Liver (tissue), 9 donors: ENCODE data around the gene RAB12. TPM values are rescaled to one million over a fixed set of nuclear protein-coding genes. Genes with fewer than 3 reads are reported as not detected.

Experiments
- DNase-seq: peaks from one replicate; pipeline ENCODE4 v3.0.0-alpha.2; 2017; ENCODE audit warnings: low spot score
- H3K27ac ChIP-seq, 2 donors: one replicate each; pipeline ENCODE4 v1.7.0; 2013; ENCODE audit warnings: inconsistent platforms in 2 of 2, low read length in 2 of 2, control low read depth in 1 of 2, low read depth in 1 of 2, mild to moderate bottlenecking in 1 of 2
- H3K27me3 ChIP-seq, 4 donors: one replicate each; pipeline versions ENCODE4 v1.6.1 to v1.7.0; 2013; ENCODE audit warnings: low read length in 3 of 4, inconsistent platforms in 1 of 4, mild to moderate bottlenecking in 1 of 4, moderate library complexity in 1 of 4; ENCODE audit not compliant: control insufficient read depth in 4 of 4, insufficient read depth in 4 of 4
- H3K36me3 ChIP-seq, 4 donors: one replicate each; pipeline versions ENCODE4 v1.6.1 to v1.7.0; 2013; ENCODE audit warnings: low read length in 3 of 4, mild to moderate bottlenecking in 3 of 4, low read depth in 1 of 4, moderate library complexity in 1 of 4; ENCODE audit not compliant: control insufficient read depth in 4 of 4, insufficient read depth in 3 of 4
- H3K4me1 ChIP-seq, 4 donors: one replicate each; pipeline versions ENCODE4 v1.6.1 to v1.7.0; 2013; ENCODE audit warnings: low read length in 3 of 4, mild to moderate bottlenecking in 3 of 4, moderate library complexity in 1 of 4; ENCODE audit not compliant: control insufficient read depth in 4 of 4, insufficient read depth in 4 of 4
- H3K4me3 ChIP-seq, 3 donors: one replicate each; pipeline versions ENCODE4 v1.6.1 to v1.7.0; 2013; ENCODE audit warnings: low read length in 3 of 3, control low read depth in 1 of 3, low read depth in 1 of 3, mild to moderate bottlenecking in 1 of 3
- H3K9ac ChIP-seq, 2 donors: one replicate each; pipeline ENCODE4 v1.7.0; 2013; ENCODE audit warnings: low read length in 2 of 2, mild to moderate bottlenecking in 2 of 2, moderate library complexity in 2 of 2, control low read depth in 1 of 2, low read depth in 1 of 2
- H3K9me3 ChIP-seq, 4 donors: one replicate each; pipeline versions ENCODE4 v1.6.1 to v1.7.0; 2013; ENCODE audit warnings: low read length in 3 of 4; ENCODE audit not compliant: control insufficient read depth in 4 of 4
- EGR1 ChIP-seq, 2 donors: IDR thresholded peaks; 2 replicates each; pipeline ENCODE4 v1.6.1; 2016 to 2018; ENCODE audit warnings: antibody characterized with exemption in 2 of 2, low read depth in 2 of 2
- FOXA2 ChIP-seq: IDR thresholded peaks from 2 replicates; pipeline ENCODE4 v1.6.1; 2016; ENCODE audit warnings: antibody characterized with exemption
- GABPA ChIP-seq, 2 donors: IDR thresholded peaks in 1 of 2; conservative IDR thresholded peaks in 1 of 2; 2 replicates each; pipeline ENCODE4 v1.6.1; 2016; ENCODE audit warnings: antibody characterized with exemption in 2 of 2, mild to moderate bottlenecking in 1 of 2, moderate library complexity in 1 of 2
- HNF4G ChIP-seq: IDR thresholded peaks from 2 replicates; pipeline ENCODE4 v1.6.1; 2016; ENCODE audit warnings: antibody characterized with exemption
- JUND ChIP-seq, 2 donors: IDR thresholded peaks; 2 replicates each; pipeline ENCODE4 v1.6.1; 2016; ENCODE audit warnings: antibody characterized with exemption in 2 of 2
- NR2F2 ChIP-seq: IDR thresholded peaks from 2 replicates; pipeline ENCODE4 v1.6.1; 2016; ENCODE audit warnings: antibody characterized with exemption
- RXRA ChIP-seq, 2 donors: IDR thresholded peaks; 2 replicates each; pipeline ENCODE4 v1.6.1; 2017 to 2018; ENCODE audit warnings: antibody characterized with exemption in 2 of 2, mild to moderate bottlenecking in 1 of 2
- SP1 ChIP-seq: IDR thresholded peaks from 2 replicates; pipeline ENCODE4 v1.6.1; 2018; ENCODE audit warnings: antibody characterized with exemption, mild to moderate bottlenecking
- TAF1 ChIP-seq: conservative IDR thresholded peaks from 2 replicates; pipeline ENCODE4 v1.6.1; 2016; ENCODE audit warnings: antibody characterized with exemption, mild to moderate bottlenecking
- WGBS: extraction: QIAGEN DNeasy Blood & Tissue Kit; methylation state at CpG from one replicate; pipeline ENCODE4 v1.1.7; 2013; 5-methylcytosine and 5-hydroxymethylcytosine counted together
- polyA plus RNA-seq, 2 donors: library from polyadenylated mRNA; stranded (reverse) in 1 of 2; unstranded in 1 of 2; fragments of 200-250 nt in 1 of 2; fragments of >200 nt in 1 of 2; fragmentation: Nextera tagmentation in 1 of 2; extraction: Ambion mirVana in 1 of 2; gene quantifications; one replicate each; pipeline versions ENCODE4 v1.2.1 to v1.2.3, GENCODE V29; 2013 to 2015
- total RNA-seq, 2 donors: library from RNA; depleted of rRNA; stranded (reverse); fragments of >200 nt; gene quantifications; one replicate each; pipeline ENCODE4 v1.2.3, GENCODE V29; 2014
- TF ChIP-seq, protein P1 (sequence below): fragments of 150-350 bp; IDR thresholded peaks from 2 replicates; pipeline ENCODE4 v1.5.1; 2017; ENCODE audit warnings: improper control_type of control experiment, low read depth, low read length; ENCODE audit not compliant: missing input control
- TF ChIP-seq, protein P2 (sequence below): IDR thresholded peaks from 2 replicates; pipeline ENCODE4 v1.6.1; 2016; ENCODE audit warnings: antibody characterized with exemption
- donor health status: healthy.
- donor health status: healthy.
- donor health status: healthy.
- donor health status: healthy.
- donor health status: healthy.

RAB12 gene
- total and polyA plus RNA-seq, 4 donors: 5.0 to 25.9 (median 14.9) TPM

- no peak overlapping the region for H3K4me3 ChIP-seq
- no peaks in the 10 kb centered on the region for H3K9me3 ChIP-seq
- WGBS: 96% methylated on average over 6 of the region's 6 CpGs
- no peaks in the 10 kb centered on the region for H3K27me3 ChIP-seq
- TF ChIP-seq HNF4G (no peak), EGR1 (IDR thresholded peaks at IDR 0.05; ENCODE audit: low read depth in 2 of 2) (no peak), JUND (IDR thresholded peaks at IDR 0.05) (no peak), SP1 (no peak)
- TF ChIP-seq, protein P1, sequence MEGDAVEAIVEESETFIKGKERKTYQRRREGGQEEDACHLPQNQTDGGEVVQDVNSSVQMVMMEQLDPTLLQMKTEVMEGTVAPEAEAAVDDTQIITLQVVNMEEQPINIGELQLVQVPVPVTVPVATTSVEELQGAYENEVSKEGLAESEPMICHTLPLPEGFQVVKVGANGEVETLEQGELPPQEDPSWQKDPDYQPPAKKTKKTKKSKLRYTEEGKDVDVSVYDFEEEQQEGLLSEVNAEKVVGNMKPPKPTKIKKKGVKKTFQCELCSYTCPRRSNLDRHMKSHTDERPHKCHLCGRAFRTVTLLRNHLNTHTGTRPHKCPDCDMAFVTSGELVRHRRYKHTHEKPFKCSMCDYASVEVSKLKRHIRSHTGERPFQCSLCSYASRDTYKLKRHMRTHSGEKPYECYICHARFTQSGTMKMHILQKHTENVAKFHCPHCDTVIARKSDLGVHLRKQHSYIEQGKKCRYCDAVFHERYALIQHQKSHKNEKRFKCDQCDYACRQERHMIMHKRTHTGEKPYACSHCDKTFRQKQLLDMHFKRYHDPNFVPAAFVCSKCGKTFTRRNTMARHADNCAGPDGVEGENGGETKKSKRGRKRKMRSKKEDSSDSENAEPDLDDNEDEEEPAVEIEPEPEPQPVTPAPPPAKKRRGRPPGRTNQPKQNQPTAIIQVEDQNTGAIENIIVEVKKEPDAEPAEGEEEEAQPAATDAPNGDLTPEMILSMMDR: no peak
- DNase-seq: no peak
- peaks cover 8 to 54% (median 37%) of the 10 kb centered on the region in 4 donors for H3K36me3 ChIP-seq
- H3K27ac ChIP-seq: no peak overlapping the region
- H3K9ac ChIP-seq: no peak overlapping the region
- H3K4me1 ChIP-seq: no peaks in the 10 kb centered on the region
Measured at GRCh38 chr18:8634508-8634907, 25.3 kb downstream of the RAB12 start.

DNA sequence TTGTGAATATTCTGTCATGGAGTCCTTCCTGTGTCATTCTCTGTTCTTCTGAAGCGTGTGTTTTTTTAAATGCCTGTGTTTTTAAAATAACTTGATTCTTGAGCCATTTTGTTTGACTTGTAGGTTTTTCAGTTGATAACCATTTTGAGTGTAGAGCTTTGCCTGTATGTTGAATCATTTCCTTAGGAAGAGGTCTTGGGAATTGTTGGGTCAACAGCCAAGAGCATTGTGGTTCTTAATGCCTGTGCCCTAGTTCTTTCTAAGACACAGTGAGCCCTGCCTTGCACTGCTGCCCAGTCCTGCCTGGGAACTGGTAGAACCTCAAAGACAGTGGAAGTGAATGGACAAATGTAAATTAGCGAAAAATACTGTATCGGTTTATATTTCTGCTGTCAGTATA lies 25.9 kb downstream of the RAB12 start:
- TF ChIP-seq NR2F2 (no peak), FOXA2 (no peak), RXRA (IDR thresholded peaks at IDR 0.05) (no peak), HNF4G (no peak), EGR1 (IDR thresholded peaks at IDR 0.05; ENCODE audit: low read depth in 2 of 2) (no peak), TAF1 (no peak), GABPA (IDR thresholded peaks at IDR 0.05 in 1 of 2, conservative IDR thresholded peaks at IDR 0.05 in 1 of 2) (no peak)
- no peaks in the 10 kb centered on the region for H3K27me3 ChIP-seq
- H3K9me3 ChIP-seq: no peaks in the 10 kb centered on the region
- H3K4me1 ChIP-seq: no peaks in the 10 kb centered on the region
- H3K9ac ChIP-seq: no peak overlapping the region
- no peak overlapping the region for H3K27ac ChIP-seq
- 98% methylated on average over 3 of the region's 3 CpGs for WGBS
- no peak overlapping the region for H3K4me3 ChIP-seq
- peaks cover 8 to 59% (median 41%) of the 10 kb centered on the region in 4 donors for H3K36me3 ChIP-seq
- DNase-seq: no peak

- no peaks in the 10 kb centered on the region for H3K9me3 ChIP-seq
- TF ChIP-seq, protein P1: no peak
- TF ChIP-seq, protein P2, sequence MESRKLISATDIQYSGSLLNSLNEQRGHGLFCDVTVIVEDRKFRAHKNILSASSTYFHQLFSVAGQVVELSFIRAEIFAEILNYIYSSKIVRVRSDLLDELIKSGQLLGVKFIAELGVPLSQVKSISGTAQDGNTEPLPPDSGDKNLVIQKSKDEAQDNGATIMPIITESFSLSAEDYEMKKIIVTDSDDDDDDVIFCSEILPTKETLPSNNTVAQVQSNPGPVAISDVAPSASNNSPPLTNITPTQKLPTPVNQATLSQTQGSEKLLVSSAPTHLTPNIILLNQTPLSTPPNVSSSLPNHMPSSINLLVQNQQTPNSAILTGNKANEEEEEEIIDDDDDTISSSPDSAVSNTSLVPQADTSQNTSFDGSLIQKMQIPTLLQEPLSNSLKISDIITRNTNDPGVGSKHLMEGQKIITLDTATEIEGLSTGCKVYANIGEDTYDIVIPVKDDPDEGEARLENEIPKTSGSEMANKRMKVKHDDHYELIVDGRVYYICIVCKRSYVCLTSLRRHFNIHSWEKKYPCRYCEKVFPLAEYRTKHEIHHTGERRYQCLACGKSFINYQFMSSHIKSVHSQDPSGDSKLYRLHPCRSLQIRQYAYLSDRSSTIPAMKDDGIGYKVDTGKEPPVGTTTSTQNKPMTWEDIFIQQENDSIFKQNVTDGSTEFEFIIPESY: no peak
- TF ChIP-seq FOXA2: no peak
- no peak for TF ChIP-seq HNF4G
- TF ChIP-seq RXRA (IDR thresholded peaks at IDR 0.05): no peak
- H3K27me3 ChIP-seq: no peaks in the 10 kb centered on the region
- no peak overlapping the region for H3K9ac ChIP-seq
- no peak overlapping the region for H3K27ac ChIP-seq
- peaks cover 7 to 38% (median 28%) of the 10 kb centered on the region in 4 donors for H3K36me3 ChIP-seq
- no peak for DNase-seq
- no peaks in the 10 kb centered on the region for H3K4me1 ChIP-seq
- H3K4me3 ChIP-seq: no peak overlapping the region
- WGBS: 93% methylated on average over 11 of the region's 11 CpGs
Measured at GRCh38 chr18:8639762-8640161, 30.5 kb downstream of the RAB12 start.
